Measurements from ENCODE around the gene NUF2.
A peak's percentile ranks its signal among the peaks of the same experiment; 100 is the strongest.

Gene NUF2

GRCh38 chr1:163366555-163366954 lies 44.8 kb downstream of the NUF2 start:
- no peaks in the 10 kb centered on the region for H3K9me3 ChIP-seq (ENCODE audit: control insufficient read depth in 2 of 2, low read length in 2 of 2)
- no peaks in the 10 kb centered on the region for H3K27me3 ChIP-seq (ENCODE audit: control insufficient read depth in 2 of 2, insufficient read depth in 2 of 2, low read length in 2 of 2)
- H3K36me3 ChIP-seq (ENCODE audit: control insufficient read depth in 2 of 2, insufficient read depth in 2 of 2, low read length in 2 of 2), result no peaks in the 10 kb centered on the region
- H3K4me3 ChIP-seq (ENCODE audit: low read length in 2 of 2), result no peak overlapping the region
- H3K9ac ChIP-seq (ENCODE audit: low read depth in 1 of 2, low read length in 2 of 2), result no peak overlapping the region
- no peak overlapping the region for H3K27ac ChIP-seq (ENCODE audit: low read depth in 2 of 2, low read length in 2 of 2)
- H3K4me1 ChIP-seq (ENCODE audit: control insufficient read depth in 2 of 2, insufficient read depth in 2 of 2, low read length in 2 of 2), result no peaks in the 10 kb centered on the region

GRCh38 chr1:163367721-163368120 lies 46.0 kb downstream of the NUF2 start:
- Histone ChIP-seq H3K36me3 (ENCODE audit: control insufficient read depth in 2 of 2, insufficient read depth in 2 of 2, low read length in 2 of 2) (no peaks in the 10 kb centered on the region), H3K4me3 (ENCODE audit: low read length in 2 of 2) (no peak overlapping the region), H3K4me1 (ENCODE audit: control insufficient read depth in 2 of 2, insufficient read depth in 2 of 2, low read length in 2 of 2) (no peaks in the 10 kb centered on the region), H3K27me3 (ENCODE audit: control insufficient read depth in 2 of 2, insufficient read depth in 2 of 2, low read length in 2 of 2) (no peaks in the 10 kb centered on the region), H3K9ac (ENCODE audit: low read depth in 1 of 2, low read length in 2 of 2) (no peak overlapping the region), H3K27ac (ENCODE audit: low read depth in 2 of 2, low read length in 2 of 2) (no peak overlapping the region), H3K9me3 (ENCODE audit: control insufficient read depth in 2 of 2, low read length in 2 of 2) (no peaks in the 10 kb centered on the region)

GRCh38 chr1:163372576-163372975 lies 50.8 kb downstream of the NUF2 start:
- Histone ChIP-seq H3K27ac (ENCODE audit: low read depth in 2 of 2, low read length in 2 of 2) (no peak overlapping the region), H3K4me3 (ENCODE audit: low read length in 2 of 2) (no peak overlapping the region)

GRCh38 chr1:163378554-163378953 lies 56.8 kb downstream of the NUF2 start:
- H3K9me3 ChIP-seq (ENCODE audit: control insufficient read depth in 2 of 2, low read length in 2 of 2), result no peaks in the 10 kb centered on the region
- H3K9ac ChIP-seq (ENCODE audit: low read depth in 1 of 2, low read length in 2 of 2), result no peak overlapping the region
- H3K4me3 ChIP-seq (ENCODE audit: low read length in 2 of 2), result no peak overlapping the region
- no peaks in the 10 kb centered on the region for H3K36me3 ChIP-seq (ENCODE audit: control insufficient read depth in 2 of 2, insufficient read depth in 2 of 2, low read length in 2 of 2)
- H3K27ac ChIP-seq (ENCODE audit: low read depth in 2 of 2, low read length in 2 of 2), result no peak overlapping the region
- H3K27me3 ChIP-seq (ENCODE audit: control insufficient read depth in 2 of 2, insufficient read depth in 2 of 2, low read length in 2 of 2), result no peaks in the 10 kb centered on the region
- H3K4me1 ChIP-seq (ENCODE audit: control insufficient read depth in 2 of 2, insufficient read depth in 2 of 2, low read length in 2 of 2), result peaks cover 3 to 10% of the 10 kb centered on the region in 2 donors

More at GRCh38 chr1:163372576-163372975, 50.8 kb downstream of the NUF2 start:
- Histone ChIP-seq H3K27me3 (ENCODE audit: control insufficient read depth in 2 of 2, insufficient read depth in 2 of 2, low read length in 2 of 2) (no peaks in the 10 kb centered on the region), H3K9me3 (ENCODE audit: control insufficient read depth in 2 of 2, low read length in 2 of 2) (no peaks in the 10 kb centered on the region), H3K9ac (ENCODE audit: low read depth in 1 of 2, low read length in 2 of 2) (no peak overlapping the region), H3K36me3 (ENCODE audit: control insufficient read depth in 2 of 2, insufficient read depth in 2 of 2, low read length in 2 of 2) (no peaks in the 10 kb centered on the region), H3K4me1 (ENCODE audit: control insufficient read depth in 2 of 2, insufficient read depth in 2 of 2, low read length in 2 of 2) (no peaks in the 10 kb centered on the region)

GRCh38 chr1:163379801-163380200 lies 58.0 kb downstream of the NUF2 start:
- H3K27ac ChIP-seq (ENCODE audit: low read depth in 2 of 2, low read length in 2 of 2), result no peak overlapping the region
- H3K4me1 ChIP-seq (ENCODE audit: control insufficient read depth in 2 of 2, insufficient read depth in 2 of 2, low read length in 2 of 2), result peaks cover 3 to 10% of the 10 kb centered on the region in 2 donors
- no peaks in the 10 kb centered on the region for H3K36me3 ChIP-seq (ENCODE audit: control insufficient read depth in 2 of 2, insufficient read depth in 2 of 2, low read length in 2 of 2)
- no peak overlapping the region for H3K4me3 ChIP-seq (ENCODE audit: low read length in 2 of 2)
- no peaks in the 10 kb centered on the region for H3K27me3 ChIP-seq (ENCODE audit: control insufficient read depth in 2 of 2, insufficient read depth in 2 of 2, low read length in 2 of 2)
- H3K9me3 ChIP-seq (ENCODE audit: control insufficient read depth in 2 of 2, low read length in 2 of 2), result no peaks in the 10 kb centered on the region
- H3K9ac ChIP-seq (ENCODE audit: low read depth in 1 of 2, low read length in 2 of 2), result no peak overlapping the region

GRCh38 chr1:163381487-163382184 lies 59.9 kb downstream of the NUF2 start:
- no peaks in the 10 kb centered on the region for H3K36me3 ChIP-seq (ENCODE audit: control insufficient read depth in 2 of 2, insufficient read depth in 2 of 2, low read length in 2 of 2)
- peak overlapping the region in 1 of 2 donors; percentile 10 for H3K4me3 ChIP-seq (ENCODE audit: low read length in 2 of 2)
- H3K27me3 ChIP-seq (ENCODE audit: control insufficient read depth in 2 of 2, insufficient read depth in 2 of 2, low read length in 2 of 2), result no peaks in the 10 kb centered on the region
- H3K4me1 ChIP-seq (ENCODE audit: control insufficient read depth in 2 of 2, insufficient read depth in 2 of 2, low read length in 2 of 2), result peaks cover 3 to 10% of the 10 kb centered on the region in 2 donors
- H3K27ac ChIP-seq (ENCODE audit: low read depth in 2 of 2, low read length in 2 of 2), result no peak overlapping the region
- H3K9me3 ChIP-seq (ENCODE audit: control insufficient read depth in 2 of 2, low read length in 2 of 2), result no peaks in the 10 kb centered on the region
- H3K9ac ChIP-seq (ENCODE audit: low read depth in 1 of 2, low read length in 2 of 2), result no peak overlapping the region

GRCh38 chr1:163382395-163382794 lies 60.6 kb downstream of the NUF2 start:
- no peaks in the 10 kb centered on the region for H3K36me3 ChIP-seq (ENCODE audit: control insufficient read depth in 2 of 2, insufficient read depth in 2 of 2, low read length in 2 of 2)
- H3K27ac ChIP-seq (ENCODE audit: low read depth in 2 of 2, low read length in 2 of 2), result no peak overlapping the region
- H3K27me3 ChIP-seq (ENCODE audit: control insufficient read depth in 2 of 2, insufficient read depth in 2 of 2, low read length in 2 of 2), result no peaks in the 10 kb centered on the region
- H3K4me1 ChIP-seq (ENCODE audit: control insufficient read depth in 2 of 2, insufficient read depth in 2 of 2, low read length in 2 of 2), result peaks cover 3 to 10% of the 10 kb centered on the region in 2 donors
- H3K4me3 ChIP-seq (ENCODE audit: low read length in 2 of 2), result no peak overlapping the region
- no peaks in the 10 kb centered on the region for H3K9me3 ChIP-seq (ENCODE audit: control insufficient read depth in 2 of 2, low read length in 2 of 2)
- no peak overlapping the region for H3K9ac ChIP-seq (ENCODE audit: low read depth in 1 of 2, low read length in 2 of 2)

GRCh38 chr1:163387146-163387545 lies 65.4 kb downstream of the NUF2 start:
- Histone ChIP-seq H3K4me1 (ENCODE audit: control insufficient read depth in 2 of 2, insufficient read depth in 2 of 2, low read length in 2 of 2) (peaks cover 0 to 4% of the 10 kb centered on the region in 2 donors), H3K27me3 (ENCODE audit: control insufficient read depth in 2 of 2, insufficient read depth in 2 of 2, low read length in 2 of 2) (no peaks in the 10 kb centered on the region), H3K36me3 (ENCODE audit: control insufficient read depth in 2 of 2, insufficient read depth in 2 of 2, low read length in 2 of 2) (no peaks in the 10 kb centered on the region), H3K9me3 (ENCODE audit: control insufficient read depth in 2 of 2, low read length in 2 of 2) (no peaks in the 10 kb centered on the region), H3K4me3 (ENCODE audit: low read length in 2 of 2) (no peak overlapping the region), H3K9ac (ENCODE audit: low read depth in 1 of 2, low read length in 2 of 2) (no peak overlapping the region), H3K27ac (ENCODE audit: low read depth in 2 of 2, low read length in 2 of 2) (no peak overlapping the region)

- no peaks in the 10 kb centered on the region for H3K27me3 ChIP-seq (ENCODE audit: control insufficient read depth in 2 of 2, insufficient read depth in 2 of 2, low read length in 2 of 2)
- no peak overlapping the region for H3K4me3 ChIP-seq (ENCODE audit: low read length in 2 of 2)
- H3K9ac ChIP-seq (ENCODE audit: low read depth in 1 of 2, low read length in 2 of 2), result no peak overlapping the region
- H3K36me3 ChIP-seq (ENCODE audit: control insufficient read depth in 2 of 2, insufficient read depth in 2 of 2, low read length in 2 of 2), result no peaks in the 10 kb centered on the region
- H3K4me1 ChIP-seq (ENCODE audit: control insufficient read depth in 2 of 2, insufficient read depth in 2 of 2, low read length in 2 of 2), result no peaks in the 10 kb centered on the region
- H3K9me3 ChIP-seq (ENCODE audit: control insufficient read depth in 2 of 2, low read length in 2 of 2), result no peaks in the 10 kb centered on the region
- no peak overlapping the region for H3K27ac ChIP-seq (ENCODE audit: low read depth in 2 of 2, low read length in 2 of 2)
These were observed 67.2 kb downstream of the NUF2 start for GRCh38 chr1:163388970-163389369.

- Histone ChIP-seq H3K36me3 (ENCODE audit: control insufficient read depth in 2 of 2, insufficient read depth in 2 of 2, low read length in 2 of 2) (no peaks in the 10 kb centered on the region), H3K9ac (ENCODE audit: low read depth in 1 of 2, low read length in 2 of 2) (no peak overlapping the region), H3K4me1 (ENCODE audit: control insufficient read depth in 2 of 2, insufficient read depth in 2 of 2, low read length in 2 of 2) (no peaks in the 10 kb centered on the region), H3K27ac (ENCODE audit: low read depth in 2 of 2, low read length in 2 of 2) (no peak overlapping the region), H3K4me3 (ENCODE audit: low read length in 2 of 2) (no peak overlapping the region), H3K9me3 (ENCODE audit: control insufficient read depth in 2 of 2, low read length in 2 of 2) (no peaks in the 10 kb centered on the region), H3K27me3 (ENCODE audit: control insufficient read depth in 2 of 2, insufficient read depth in 2 of 2, low read length in 2 of 2) (no peaks in the 10 kb centered on the region)
These were observed 74.0 kb downstream of the NUF2 start for GRCh38 chr1:163395790-163396189.

All from mucosa of rectum (tissue), 2 donors.